HG03521 (cell line): ENCODE results near the gene FTSJ3.
"Not testable (repeated sequence)": the region's sequence is repeated elsewhere in the genome, so short reads cannot be mapped to it uniquely, and the experiment has no call there.

ENCODE experiments used
- ATAC-seq: cut with Tn5 transposase; IDR thresholded peaks from one replicate; pipeline ENCODE4 v1.9.1; 2021; ENCODE audit warnings: mild to moderate bottlenecking, moderate library complexity; ENCODE audit not compliant: unreplicated experiment

Gene FTSJ3

DNA sequence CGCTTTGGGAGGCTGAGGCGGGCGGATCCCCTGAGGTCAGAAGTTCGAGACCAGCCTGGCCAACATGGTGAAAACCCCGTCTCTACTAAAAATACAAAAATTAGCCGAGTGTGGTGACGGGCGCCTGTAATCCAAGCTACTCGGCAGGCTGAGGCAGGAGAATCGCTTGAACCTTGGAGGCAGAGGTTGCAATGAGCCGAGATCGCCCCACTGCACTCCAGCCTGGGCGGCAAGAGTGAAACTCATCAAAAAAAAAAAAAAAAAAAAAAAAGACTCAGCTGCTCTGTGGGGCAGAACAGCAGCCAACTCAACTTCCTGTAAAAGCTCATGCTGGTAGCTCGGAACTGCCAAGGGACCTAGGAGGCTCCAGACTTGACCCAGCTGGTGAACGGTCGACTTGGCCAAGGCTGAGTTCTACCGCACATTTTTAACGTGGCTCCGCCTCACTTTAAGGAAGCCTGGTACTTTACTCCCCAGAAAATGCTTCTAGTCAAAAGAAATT lies 16.0 kb upstream of the FTSJ3 start:
- ATAC-seq: not testable (repeated sequence)

DNA sequence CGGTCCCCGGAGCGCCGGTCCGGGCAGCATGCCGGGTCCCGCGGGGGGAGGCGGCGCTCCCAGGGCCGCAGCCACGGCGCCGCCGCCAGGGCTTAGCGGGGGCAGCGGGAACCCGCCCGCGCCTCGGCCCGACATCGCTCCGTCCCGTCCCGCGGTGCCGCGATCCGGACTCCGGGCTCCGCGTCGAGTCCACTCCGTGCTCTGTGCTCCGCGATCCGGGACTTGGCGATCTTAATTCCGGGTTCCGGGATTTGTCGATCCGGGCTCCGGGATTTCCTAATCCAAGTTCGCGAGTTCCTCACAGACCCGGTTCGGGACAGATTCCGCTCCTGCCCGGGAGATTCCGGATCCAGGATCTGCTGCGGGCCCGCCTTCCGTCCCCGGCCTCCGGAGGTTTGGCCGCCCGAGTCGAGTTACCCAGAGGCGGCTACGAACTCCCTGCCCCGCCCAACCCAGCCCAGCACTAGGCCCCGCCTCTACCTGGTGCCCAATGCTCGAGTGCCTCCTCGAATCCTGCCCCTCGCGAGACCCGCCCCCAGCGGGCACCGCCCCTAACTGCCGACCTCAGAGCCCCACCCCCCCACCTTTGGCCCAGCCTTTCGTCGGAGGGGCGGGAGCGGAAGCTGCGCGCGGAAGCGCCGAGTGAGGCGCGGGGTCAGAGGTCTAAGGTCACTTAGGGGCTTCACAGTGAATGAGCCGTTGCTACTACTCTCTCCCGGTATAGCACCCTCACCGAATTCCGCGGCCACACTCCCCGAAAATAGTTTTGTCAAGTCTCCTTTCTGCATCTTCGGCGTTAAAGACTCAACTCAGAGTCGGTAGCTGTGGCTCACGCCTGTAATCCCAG lies 15.3 kb upstream of the FTSJ3 start, which contains the start of gene SMARCD2:
TSS of gene SMARCD2 (minus strand) at position 146 of the 847 bp plus-strand sequence. CDS start at position 135, 11 bp downstream.
- peak; percentile 79 for ATAC-seq

DNA sequence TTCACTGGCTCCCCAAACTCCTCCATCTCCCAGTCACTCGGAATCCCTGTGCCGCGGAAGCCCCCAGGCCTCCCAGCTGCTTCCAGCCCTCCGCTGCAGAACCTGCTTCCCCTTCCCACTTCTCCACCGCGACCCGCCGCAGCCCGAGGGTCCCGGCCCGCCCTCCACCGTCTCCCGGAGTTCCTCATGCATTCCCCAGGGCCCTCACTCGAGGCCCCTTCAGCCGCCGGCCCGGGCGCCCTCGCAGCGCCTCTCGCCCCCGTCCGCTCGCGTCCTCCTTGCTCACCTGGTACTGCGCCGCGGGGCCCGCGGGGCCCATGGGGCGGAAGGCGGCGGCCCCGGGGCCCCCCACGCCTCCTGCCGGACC lies 14.7 kb upstream of the FTSJ3 start:
- peak; percentile 29 for ATAC-seq

DNA sequence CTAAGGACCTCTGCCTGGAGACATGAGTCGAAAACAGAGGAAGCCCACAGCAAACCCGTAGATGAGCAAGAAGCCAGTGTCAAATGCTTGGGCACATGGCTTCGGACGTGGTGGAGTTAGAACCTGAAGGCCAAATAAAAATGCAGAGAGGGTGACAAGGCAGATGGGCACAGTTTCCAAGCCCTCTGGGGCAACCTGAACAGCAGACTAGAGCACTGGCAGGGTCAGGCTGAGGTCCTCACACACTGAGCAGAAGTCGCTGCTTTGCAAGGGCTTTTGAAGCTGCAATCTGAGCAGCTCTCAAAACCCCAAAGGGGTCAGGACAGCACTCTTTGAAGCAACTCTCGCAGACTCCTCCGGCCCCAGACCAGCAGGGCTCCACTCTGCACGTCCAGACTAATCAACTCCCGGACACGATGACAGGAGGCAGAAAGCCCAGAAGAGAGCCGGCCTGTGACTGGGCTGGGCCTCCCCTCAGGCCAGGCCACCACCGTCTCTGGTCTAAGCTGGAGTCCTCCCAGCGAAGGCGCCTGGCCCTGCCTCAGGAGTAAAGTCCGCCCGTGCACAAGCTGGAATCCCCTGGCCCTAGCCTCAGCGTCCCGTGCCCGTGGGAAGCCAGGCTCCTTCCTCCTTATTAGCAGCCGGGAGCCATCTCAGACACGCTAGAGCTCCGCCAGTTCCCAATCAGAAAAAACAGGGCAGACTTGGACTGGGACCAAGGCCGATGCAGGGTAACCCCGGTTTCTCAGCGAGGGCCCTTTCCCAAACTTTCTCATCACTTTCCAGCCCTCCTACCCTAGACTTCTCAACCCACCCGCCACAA lies 14.1 kb upstream of the FTSJ3 start:
- no peak for ATAC-seq

DNA sequence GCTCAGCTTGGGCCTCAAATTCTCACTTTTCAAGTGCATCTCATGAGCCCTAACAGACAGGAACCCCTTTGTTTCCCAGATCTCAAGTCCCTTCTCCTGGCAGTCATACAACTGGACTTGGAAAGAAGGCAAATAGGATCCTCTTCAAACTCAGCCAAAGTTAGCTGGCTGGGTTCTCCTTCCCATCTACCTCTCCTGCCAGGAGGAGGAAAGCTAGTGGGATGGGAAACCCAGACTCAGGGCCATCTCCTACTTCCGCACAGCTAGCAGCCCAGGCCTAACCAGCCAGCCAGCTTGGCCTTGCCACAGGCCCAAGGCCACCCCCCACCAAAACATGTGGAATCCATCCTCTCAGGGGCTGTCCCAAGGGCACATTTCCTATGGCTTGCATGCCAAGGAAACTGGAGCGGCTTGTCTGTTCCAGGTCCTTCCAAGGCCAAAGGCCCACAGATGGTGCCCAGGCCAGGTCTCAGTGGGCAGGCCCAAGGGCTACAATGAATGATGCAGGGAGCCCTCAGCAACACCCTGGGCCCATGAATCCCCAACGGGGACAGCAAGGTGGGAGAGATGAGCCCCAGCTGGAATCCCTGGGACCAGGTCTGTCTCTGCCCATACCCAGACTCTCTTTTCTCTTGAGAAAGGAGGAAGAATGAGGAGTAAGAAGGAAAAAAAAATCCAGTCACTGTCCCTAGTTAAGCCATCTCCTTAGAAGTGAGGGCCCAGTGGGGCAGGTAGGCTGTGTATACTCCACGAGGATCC lies 13.3 kb upstream of the FTSJ3 start:
- ATAC-seq: no peak

DNA sequence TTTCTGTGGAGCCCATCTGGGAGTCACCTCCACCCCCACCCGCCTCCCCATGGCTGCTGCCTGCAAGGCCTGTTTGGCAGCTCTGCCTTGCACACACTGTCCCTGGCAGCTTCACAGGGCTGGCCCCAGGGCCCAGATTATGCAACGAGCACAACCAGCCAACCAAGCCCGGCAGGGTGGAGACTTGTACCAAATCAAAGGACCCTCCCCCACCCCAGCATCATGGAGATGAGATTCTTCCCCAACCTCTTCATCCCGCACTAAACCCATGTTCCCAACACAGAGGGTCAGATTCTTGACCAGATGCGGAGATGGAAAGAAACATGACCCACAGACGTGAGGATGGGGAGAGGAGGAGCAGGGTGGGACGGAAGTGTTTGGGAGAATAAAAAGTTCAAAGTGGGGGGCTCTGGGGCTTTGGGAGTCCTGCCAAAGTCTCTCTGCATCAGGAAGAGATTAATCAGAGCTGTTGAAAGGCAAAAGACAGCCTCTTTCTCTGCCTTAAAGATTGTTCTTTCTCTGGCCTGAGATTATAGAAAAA lies 11.2 kb upstream of the FTSJ3 start:
- no peak for ATAC-seq

DNA sequence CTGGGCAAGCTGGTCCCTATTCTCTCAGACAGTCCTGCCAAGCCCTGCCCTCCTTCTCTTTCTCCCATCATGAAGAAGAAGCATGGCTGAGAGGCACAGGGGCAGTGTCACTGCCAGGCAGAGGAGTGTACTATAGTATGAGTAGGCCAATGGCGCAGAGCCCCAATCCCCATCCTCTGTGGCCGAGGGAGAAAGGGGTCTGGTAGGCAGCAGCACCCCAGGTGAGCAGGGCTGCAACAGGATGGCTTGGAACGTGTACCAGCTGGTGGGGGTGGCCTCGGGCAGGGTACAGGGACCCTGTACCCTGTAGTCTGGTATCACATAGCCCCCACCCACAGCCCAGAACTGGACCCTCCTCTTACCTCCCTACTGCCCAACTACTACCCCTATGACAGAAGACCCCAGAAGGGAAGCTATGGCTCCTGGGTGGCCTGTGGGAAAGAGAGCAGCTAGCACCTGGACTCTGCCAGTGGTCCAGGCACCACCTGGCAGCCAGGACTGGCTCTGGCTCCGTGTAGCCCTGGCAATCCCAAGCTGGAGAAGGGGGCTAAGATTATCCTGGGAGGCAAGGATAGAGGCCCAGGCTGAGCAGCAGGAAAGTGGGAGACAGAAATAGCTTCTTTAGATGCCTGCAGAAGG lies 10.6 kb upstream of the FTSJ3 start:
- ATAC-seq: no peak

DNA sequence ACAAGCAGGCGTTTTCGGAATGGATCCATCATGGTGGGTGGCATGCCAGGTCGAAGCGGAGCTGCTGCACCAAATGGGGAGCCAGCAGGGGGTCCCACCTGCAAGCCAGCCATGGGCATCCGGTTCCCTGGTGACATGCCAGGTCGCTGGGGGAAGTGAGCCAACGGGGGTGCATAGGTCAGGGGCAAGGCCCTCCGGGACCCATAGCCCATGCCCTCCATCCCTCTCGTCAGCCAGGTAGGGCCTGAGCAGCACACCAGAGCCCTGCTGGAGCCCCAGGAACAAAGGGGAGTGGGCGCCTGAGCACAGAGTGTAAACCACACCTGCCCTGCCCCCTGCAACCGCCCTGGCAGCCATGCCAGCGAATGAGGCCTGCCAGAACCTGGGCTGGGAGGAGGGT lies 10.0 kb upstream of the FTSJ3 start:
- ATAC-seq: no peak

DNA sequence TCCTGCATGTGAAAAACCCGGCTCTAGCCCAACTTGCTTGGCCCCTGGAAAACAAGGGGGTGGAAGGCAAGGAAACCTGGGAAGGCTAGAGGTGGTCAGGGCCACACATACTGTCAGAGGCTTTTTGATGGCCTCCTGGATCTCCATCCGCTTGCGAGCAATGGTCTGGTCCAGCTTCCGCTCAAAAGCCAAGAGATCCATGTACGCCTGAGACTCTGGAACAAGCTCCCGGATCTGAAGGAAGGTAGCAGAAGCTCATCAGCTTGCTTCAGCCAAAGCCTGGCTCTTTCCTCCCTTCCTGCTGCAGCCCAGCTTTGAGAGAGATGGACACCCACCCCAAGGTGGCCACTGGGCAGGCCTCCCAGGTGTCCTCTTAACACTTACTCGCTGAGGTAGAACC lies 9.3 kb upstream of the FTSJ3 start:
- ATAC-seq: no peak

DNA sequence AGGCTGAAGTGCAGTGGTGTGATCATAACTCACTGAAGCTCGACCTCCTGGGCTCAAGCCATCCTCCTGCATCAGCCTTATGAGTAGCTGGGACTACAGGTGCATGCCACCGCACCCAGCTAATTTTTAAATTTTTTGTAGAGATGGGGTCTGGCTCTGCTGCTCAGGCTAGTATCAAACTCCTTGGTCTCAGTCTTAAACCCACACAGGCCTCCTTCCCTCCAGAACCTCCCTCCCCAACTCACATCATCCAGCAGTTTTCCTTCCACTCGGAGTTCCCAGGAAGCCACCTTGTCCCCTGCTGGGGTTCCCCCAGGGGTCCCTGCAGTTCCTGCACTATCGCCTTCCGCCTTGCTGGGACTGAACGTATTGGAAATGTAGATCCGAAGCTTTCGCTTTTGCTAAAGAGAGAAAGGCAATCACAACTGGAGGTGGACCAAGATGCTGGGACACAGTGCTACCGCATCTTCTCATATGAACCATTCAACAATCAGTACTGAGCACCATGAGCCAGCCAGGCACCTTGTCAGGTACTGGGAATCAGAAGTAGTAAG lies 7.8 kb upstream of the FTSJ3 start:
- ATAC-seq: no peak

DNA sequence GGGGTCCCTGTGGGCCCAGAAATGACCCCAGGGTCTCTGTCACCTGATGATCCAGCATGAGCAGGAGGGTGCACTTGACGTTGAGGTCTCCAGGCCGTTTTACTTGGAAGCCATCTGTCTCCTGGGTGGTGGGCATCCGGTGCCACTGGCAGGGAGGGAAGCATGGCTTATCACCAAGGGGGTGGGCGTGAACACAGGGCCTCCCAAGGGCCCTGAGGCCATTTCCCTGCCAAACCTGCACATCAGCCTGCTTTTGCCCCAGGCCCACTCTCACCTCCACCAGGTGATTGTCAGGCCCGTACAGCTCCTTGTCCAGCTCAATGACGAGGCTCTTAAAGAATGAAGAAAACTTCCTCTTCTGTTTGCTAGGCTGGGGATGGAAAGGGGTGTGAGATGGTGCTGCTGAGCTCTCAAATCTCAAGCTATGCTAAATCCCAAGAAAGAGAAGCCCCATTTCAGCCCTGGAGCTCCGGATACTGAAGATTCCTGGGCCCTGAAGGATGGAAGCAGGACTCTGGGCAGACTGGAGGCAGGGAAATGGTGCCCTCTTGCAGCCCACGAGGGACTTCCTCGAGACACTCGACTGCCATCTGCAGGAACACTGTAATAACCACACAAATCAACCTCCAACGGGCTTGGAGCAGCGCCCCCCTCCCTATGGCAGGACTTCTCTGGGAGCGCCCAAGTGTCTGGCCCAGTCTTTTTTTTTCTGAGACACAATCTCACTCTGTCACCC lies 7.1 kb upstream of the FTSJ3 start:
- peak; percentile 40 for ATAC-seq

DNA sequence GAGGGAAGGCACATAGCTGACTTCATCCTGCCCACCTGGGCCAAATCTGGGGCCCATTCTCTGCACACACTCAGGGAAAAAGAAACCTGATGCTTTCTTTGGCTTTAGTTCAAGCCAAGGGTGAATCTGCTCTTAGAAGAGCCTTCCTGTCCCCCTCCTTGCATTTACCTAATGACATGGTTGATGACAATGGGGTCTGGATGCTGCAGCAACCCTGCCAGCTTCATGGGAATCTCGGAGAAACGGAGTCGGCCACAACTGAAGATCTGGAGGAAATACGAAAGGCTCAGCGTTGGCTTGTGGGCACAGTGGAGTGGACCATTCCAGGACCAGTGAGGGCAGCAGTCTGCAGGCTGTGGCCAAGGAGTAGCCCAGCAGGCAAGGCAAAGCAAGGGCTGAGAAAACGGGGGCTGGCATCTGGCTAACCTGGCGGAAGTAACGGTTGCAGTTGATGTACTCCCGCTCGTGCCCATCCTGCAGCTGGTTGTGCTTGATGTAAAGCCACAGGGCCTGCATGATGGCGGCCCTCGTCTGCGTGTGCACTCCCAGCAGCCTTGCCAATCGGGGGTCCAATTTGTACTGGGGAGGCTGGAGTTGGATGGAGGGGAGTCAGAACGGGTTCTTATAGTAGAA lies 6.4 kb upstream of the FTSJ3 start:
- no peak for ATAC-seq

DNA sequence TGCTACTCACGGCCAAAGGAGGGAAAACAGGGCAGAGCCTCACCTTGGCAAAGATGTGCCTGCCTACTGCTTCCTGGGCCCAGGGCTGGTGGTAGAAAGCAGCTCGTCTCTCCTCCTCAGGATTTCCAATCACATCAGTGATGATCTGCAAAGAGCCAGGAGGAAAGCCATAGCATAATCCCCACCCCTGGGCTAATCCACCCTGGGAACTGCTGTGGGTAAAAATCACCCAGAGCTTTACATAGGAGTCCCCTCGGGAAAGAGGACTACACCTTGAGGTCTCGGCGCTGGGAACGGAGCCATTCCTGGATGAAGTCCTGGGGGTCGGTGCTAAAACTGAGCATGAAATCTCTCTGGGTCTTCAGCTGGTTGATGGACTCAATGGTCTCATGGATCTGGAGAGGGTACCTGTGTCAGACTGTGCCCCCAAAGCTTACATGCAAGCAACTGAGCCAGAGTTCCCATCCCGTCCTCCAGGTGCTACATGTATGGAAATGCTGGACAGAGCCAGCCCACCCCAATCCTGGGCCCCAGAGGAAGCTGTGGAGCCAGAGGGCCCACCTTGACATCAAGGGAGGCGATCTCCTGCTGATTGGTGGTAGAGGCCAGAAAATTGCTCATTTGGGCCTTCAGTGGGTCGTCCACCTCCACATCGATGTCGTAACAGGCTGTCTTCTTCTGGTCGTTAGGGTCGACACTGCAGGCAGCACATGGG lies 5.7 kb upstream of the FTSJ3 start:
- no peak for ATAC-seq

DNA sequence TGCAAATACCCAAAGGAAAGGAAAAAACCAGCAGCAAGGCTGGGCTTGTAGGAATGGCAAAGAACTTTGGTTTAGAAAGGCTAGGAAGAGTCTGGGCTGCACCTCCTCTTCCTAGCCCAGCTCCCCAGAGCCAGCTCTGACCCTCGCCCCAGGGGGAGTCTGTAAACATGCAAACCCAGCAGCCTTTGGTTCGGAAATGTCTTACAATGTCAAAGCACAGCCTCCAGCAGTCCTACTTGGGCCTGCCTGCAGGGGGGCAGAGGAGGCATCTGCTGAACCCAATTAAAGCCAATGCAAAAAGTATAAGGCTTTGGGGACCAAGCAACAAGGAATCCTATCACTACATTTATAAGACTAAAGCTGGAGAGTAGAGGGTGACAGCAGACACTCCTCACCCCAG lies 5.0 kb upstream of the FTSJ3 start:
- ATAC-seq: no peak

DNA sequence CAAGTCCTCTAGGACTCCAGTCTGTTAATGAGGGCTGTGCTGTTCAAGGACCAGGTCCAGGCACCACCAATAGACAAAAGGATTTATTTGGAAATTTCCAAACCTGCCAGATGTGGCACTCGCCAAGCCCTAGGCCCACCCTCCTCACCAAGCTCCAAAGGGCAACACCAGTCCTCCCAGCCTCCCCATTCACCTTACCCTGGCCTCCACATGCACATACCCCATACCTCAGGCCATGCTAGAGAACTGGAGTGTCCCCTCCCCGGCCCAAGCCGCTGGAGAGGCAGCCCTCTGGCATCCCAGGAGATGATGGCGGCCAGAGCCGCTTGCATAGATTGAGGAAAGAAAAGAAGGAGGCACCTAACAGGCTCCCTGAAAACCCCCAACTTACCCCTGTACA lies 4.6 kb upstream of the FTSJ3 start:
- no peak for ATAC-seq

DNA sequence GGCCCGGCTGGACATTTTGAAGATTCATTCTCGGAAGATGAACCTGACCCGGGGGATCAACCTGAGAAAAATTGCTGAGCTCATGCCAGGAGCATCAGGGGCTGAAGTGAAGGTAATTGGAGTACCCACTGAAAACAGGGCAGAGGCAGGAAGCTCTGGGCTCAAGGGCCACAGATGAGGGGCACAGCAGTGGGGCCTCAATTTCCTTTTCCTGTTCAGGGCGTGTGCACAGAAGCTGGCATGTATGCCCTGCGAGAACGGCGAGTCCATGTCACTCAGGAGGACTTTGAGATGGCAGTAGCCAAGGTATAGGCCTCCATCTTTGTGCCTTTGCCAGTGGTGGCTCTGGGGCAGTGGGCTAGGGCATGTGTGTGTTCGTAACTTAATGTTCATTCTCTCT lies 4.0 kb upstream of the FTSJ3 start:
- no peak for ATAC-seq

DNA sequence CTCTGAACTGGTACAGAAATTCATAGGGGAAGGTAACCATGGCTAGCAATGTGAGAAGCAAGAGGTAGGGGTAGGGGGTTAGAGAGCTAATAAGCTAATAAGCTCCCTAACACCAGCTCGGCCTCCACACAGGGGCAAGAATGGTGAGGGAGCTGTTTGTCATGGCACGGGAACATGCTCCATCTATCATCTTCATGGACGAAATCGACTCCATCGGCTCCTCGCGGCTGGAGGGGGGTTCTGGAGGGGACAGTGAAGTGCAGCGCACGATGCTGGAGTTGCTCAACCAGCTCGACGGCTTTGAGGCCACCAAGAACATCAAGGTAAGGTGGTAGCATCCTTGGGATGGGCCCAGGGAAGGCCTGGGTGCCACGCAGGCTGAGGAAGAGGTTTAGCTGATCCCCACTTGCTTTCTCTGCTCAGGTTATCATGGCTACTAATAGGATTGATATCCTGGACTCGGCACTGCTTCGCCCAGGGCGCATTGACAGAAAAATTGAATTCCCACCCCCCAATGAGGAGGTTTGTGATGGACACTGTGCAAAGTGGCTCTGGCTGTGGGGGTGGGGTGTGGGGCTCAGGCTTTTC lies 3.5 kb upstream of the FTSJ3 start:
- no peak for ATAC-seq

DNA sequence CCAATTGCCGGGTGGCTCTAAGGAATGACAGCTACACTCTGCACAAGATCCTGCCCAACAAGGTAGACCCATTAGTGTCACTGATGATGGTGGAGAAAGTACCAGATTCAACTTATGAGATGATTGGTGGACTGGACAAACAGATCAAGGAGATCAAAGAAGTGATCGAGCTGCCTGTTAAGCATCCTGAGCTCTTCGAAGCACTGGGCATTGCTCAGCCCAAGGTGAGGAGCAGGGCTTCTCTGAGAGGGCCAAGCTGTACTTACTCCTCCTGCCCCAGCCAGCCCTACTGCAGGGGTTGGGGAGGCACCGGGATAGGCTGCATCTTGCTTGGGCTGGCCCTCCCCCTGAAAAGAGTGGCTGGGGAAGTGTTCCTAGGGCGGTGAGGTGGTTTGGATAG lies 2.8 kb upstream of the FTSJ3 start:
- no peak for ATAC-seq
